Measurements from ENCODE around the gene SUGCT.
A peak's percentile ranks its signal among the peaks of the same experiment; 100 is the strongest.

SUGCT gene

GRCh38 chr7:40134428-40135316, at the start of gene SUGCT, which contains the start of gene MPLKIP:
Gene SUGCT (plus strand): TSS chr7:40135005.
Gene MPLKIP (minus strand): TSS chr7:40134622. CDS start chr7:40134567, 55 bp downstream.
- peaks cover 5% of the 10 kb centered on the region for H3K36me3 ChIP-seq (ENCODE audit: control insufficient read depth, low read depth, low read length)
- peak within 1 kb of the TSS; percentile 60 for H3K27ac ChIP-seq (ENCODE audit: low read length)
- peak within 1 kb of the TSS; percentile 88 for H3K9ac ChIP-seq (ENCODE audit: low read length)
- no peaks in the 10 kb centered on the region for H3K9me3 ChIP-seq (ENCODE audit: control insufficient read depth, low read depth, low read length)
- H3K4me3 ChIP-seq (ENCODE audit: low read length): peak within 1 kb of the TSS; percentile 95
- peaks cover 17% of the 10 kb centered on the region for H3K27me3 ChIP-seq (ENCODE audit: control insufficient read depth, insufficient read depth, low read length)
- peaks cover 9% of the 10 kb centered on the region for H3K4me1 ChIP-seq (ENCODE audit: control insufficient read depth, low read depth, low read length)

- Histone ChIP-seq H3K27me3 (ENCODE audit: control insufficient read depth, insufficient read depth, low read length) (no peaks in the 10 kb centered on the region), H3K4me3 (ENCODE audit: low read length) (no peak overlapping the region), H3K4me1 (ENCODE audit: control insufficient read depth, low read depth, low read length) (peaks cover 10% of the 10 kb centered on the region), H3K36me3 (ENCODE audit: control insufficient read depth, low read depth, low read length) (peaks cover 49% of the 10 kb centered on the region), H3K27ac (ENCODE audit: low read length) (no peak overlapping the region), H3K9ac (ENCODE audit: low read length) (no peak overlapping the region), H3K9me3 (ENCODE audit: control insufficient read depth, low read depth, low read length) (no peaks in the 10 kb centered on the region)
Measured at GRCh38 chr7:40092182-40092581, 42.6 kb upstream of the SUGCT start.

- peaks cover 15% of the 10 kb centered on the region for H3K4me1 ChIP-seq (ENCODE audit: control insufficient read depth, low read depth, low read length)
- H3K4me3 ChIP-seq (ENCODE audit: low read length): no peak overlapping the region
- H3K27me3 ChIP-seq (ENCODE audit: control insufficient read depth, insufficient read depth, low read length): no peaks in the 10 kb centered on the region
- H3K9ac ChIP-seq (ENCODE audit: low read length): no peak overlapping the region
- no peak overlapping the region for H3K27ac ChIP-seq (ENCODE audit: low read length)
- peaks cover 40% of the 10 kb centered on the region for H3K36me3 ChIP-seq (ENCODE audit: control insufficient read depth, low read depth, low read length)
- H3K9me3 ChIP-seq (ENCODE audit: control insufficient read depth, low read depth, low read length): no peaks in the 10 kb centered on the region
Measured at GRCh38 chr7:40093631-40094350, 41.0 kb upstream of the SUGCT start.

DNA sequence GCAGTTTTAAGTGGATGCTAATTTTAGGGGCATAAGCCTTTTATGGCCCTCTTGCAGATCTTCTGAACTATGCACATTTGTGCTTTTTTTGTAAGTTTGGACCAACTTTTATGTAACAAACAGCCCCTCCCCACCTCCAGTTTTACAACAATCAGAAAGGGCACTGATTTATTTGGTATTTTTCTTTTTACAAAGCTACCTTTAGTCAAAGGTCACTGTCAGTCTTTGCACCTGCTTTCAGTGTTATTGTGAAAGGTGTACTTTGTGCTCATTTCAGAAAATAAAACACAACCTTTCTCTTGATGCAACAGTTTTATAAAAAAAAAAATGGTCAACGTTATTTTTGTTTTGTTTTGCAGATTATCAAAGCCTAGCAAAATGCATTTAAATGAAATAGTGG, 39.6 kb upstream of the SUGCT start:
- Histone ChIP-seq H3K9me3 (ENCODE audit: control insufficient read depth, low read depth, low read length) (no peaks in the 10 kb centered on the region), H3K36me3 (ENCODE audit: control insufficient read depth, low read depth, low read length) (peaks cover 32% of the 10 kb centered on the region), H3K4me1 (ENCODE audit: control insufficient read depth, low read depth, low read length) (peaks cover 15% of the 10 kb centered on the region), H3K27ac (ENCODE audit: low read length) (no peak overlapping the region), H3K4me3 (ENCODE audit: low read length) (no peak overlapping the region), H3K27me3 (ENCODE audit: control insufficient read depth, insufficient read depth, low read length) (no peaks in the 10 kb centered on the region), H3K9ac (ENCODE audit: low read length) (no peak overlapping the region)

DNA sequence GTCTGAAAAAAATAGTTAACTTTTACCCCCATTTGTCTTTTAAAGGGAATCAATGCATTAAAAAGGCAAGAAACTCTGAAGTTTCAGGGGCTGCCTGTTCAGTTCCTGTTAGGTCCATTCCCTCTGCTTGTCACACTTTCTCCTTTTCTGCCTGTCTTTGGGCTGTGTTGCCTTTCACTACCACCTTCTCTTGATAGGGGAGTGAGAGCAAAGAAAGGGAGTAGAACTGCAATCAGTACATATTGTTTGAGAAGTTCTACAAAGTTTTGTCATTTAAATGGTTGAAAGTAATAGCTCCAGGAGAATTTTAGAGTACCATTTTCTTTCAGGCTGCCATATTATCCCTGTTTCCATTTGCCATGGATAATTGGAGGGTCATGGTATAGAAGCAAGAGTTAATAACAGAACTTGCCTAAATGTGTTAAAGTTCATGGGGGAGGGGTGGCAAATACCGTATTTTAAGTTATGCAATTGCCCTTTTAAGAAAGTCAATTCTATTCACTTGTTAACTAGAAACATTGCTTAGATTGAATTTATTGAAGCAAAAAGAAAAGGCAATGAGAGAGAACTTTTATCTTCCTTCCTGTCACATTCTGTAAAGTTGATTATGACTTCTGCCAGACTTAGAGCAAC, 39.0 kb upstream of the SUGCT start:
- Histone ChIP-seq H3K27ac (ENCODE audit: low read length) (no peak overlapping the region), H3K9me3 (ENCODE audit: control insufficient read depth, low read depth, low read length) (no peaks in the 10 kb centered on the region), H3K9ac (ENCODE audit: low read length) (no peak overlapping the region), H3K4me3 (ENCODE audit: low read length) (no peak overlapping the region), H3K4me1 (ENCODE audit: control insufficient read depth, low read depth, low read length) (peaks cover 15% of the 10 kb centered on the region), H3K36me3 (ENCODE audit: control insufficient read depth, low read depth, low read length) (peaks cover 32% of the 10 kb centered on the region), H3K27me3 (ENCODE audit: control insufficient read depth, insufficient read depth, low read length) (no peaks in the 10 kb centered on the region)

DNA sequence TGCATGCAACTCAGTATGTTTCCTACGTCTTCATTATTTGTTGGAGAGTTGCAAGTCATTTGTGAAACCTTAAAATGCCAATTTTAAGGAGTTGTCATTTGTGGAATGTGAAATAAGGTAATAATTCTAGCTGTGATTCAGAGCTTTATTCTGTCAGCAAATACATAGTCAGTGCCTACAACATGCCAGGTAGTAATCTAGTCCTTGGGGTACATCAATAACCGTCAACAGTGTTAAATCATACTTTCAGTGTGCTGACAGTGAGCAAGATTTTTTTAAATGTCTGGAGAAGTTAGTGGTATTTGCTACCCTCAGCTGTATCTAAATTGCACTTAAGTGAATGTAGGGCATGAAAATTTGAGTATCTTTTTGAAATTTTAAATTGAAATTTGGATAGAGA, 37.1 kb upstream of the SUGCT start:
- Histone ChIP-seq H3K4me1 (ENCODE audit: control insufficient read depth, low read depth, low read length) (peaks cover 15% of the 10 kb centered on the region), H3K36me3 (ENCODE audit: control insufficient read depth, low read depth, low read length) (peaks cover 25% of the 10 kb centered on the region), H3K4me3 (ENCODE audit: low read length) (no peak overlapping the region), H3K9ac (ENCODE audit: low read length) (no peak overlapping the region), H3K9me3 (ENCODE audit: control insufficient read depth, low read depth, low read length) (no peaks in the 10 kb centered on the region), H3K27me3 (ENCODE audit: control insufficient read depth, insufficient read depth, low read length) (no peaks in the 10 kb centered on the region), H3K27ac (ENCODE audit: low read length) (no peak overlapping the region)

GRCh38 chr7:40098810-40099209, 36.0 kb upstream of the SUGCT start:
- H3K36me3 ChIP-seq (ENCODE audit: control insufficient read depth, low read depth, low read length): peaks cover 16% of the 10 kb centered on the region

GRCh38 chr7:40099837-40100236, 35.0 kb upstream of the SUGCT start:
- Histone ChIP-seq H3K36me3 (ENCODE audit: control insufficient read depth, low read depth, low read length) (peaks cover 6% of the 10 kb centered on the region), H3K27me3 (ENCODE audit: control insufficient read depth, insufficient read depth, low read length) (no peaks in the 10 kb centered on the region), H3K4me3 (ENCODE audit: low read length) (no peak overlapping the region), H3K9me3 (ENCODE audit: control insufficient read depth, low read depth, low read length) (no peaks in the 10 kb centered on the region), H3K4me1 (ENCODE audit: control insufficient read depth, low read depth, low read length) (peaks cover 15% of the 10 kb centered on the region), H3K27ac (ENCODE audit: low read length) (no peak overlapping the region), H3K9ac (ENCODE audit: low read length) (no peak overlapping the region)

More at GRCh38 chr7:40098810-40099209, 36.0 kb upstream of the SUGCT start:
- H3K4me1 ChIP-seq (ENCODE audit: control insufficient read depth, low read depth, low read length): peaks cover 15% of the 10 kb centered on the region
- H3K27me3 ChIP-seq (ENCODE audit: control insufficient read depth, insufficient read depth, low read length): no peaks in the 10 kb centered on the region
- no peak overlapping the region for H3K9ac ChIP-seq (ENCODE audit: low read length)
- no peak overlapping the region for H3K4me3 ChIP-seq (ENCODE audit: low read length)
- H3K27ac ChIP-seq (ENCODE audit: low read length): no peak overlapping the region
- no peaks in the 10 kb centered on the region for H3K9me3 ChIP-seq (ENCODE audit: control insufficient read depth, low read depth, low read length)

- no peak overlapping the region for H3K4me3 ChIP-seq (ENCODE audit: low read length)
- peaks cover 6% of the 10 kb centered on the region for H3K4me1 ChIP-seq (ENCODE audit: control insufficient read depth, low read depth, low read length)
- no peak overlapping the region for H3K9ac ChIP-seq (ENCODE audit: low read length)
- H3K27ac ChIP-seq (ENCODE audit: low read length): no peak overlapping the region
- H3K27me3 ChIP-seq (ENCODE audit: control insufficient read depth, insufficient read depth, low read length): no peaks in the 10 kb centered on the region
- H3K36me3 ChIP-seq (ENCODE audit: control insufficient read depth, low read depth, low read length): no peaks in the 10 kb centered on the region
- H3K9me3 ChIP-seq (ENCODE audit: control insufficient read depth, low read depth, low read length): no peaks in the 10 kb centered on the region
Measured at GRCh38 chr7:40101201-40101600, 33.6 kb upstream of the SUGCT start.

- Histone ChIP-seq H3K4me3 (ENCODE audit: low read length) (no peak overlapping the region), H3K36me3 (ENCODE audit: control insufficient read depth, low read depth, low read length) (no peaks in the 10 kb centered on the region), H3K27ac (ENCODE audit: low read length) (no peak overlapping the region), H3K9me3 (ENCODE audit: control insufficient read depth, low read depth, low read length) (no peaks in the 10 kb centered on the region), H3K4me1 (ENCODE audit: control insufficient read depth, low read depth, low read length) (no peaks in the 10 kb centered on the region), H3K9ac (ENCODE audit: low read length) (no peak overlapping the region), H3K27me3 (ENCODE audit: control insufficient read depth, insufficient read depth, low read length) (no peaks in the 10 kb centered on the region)
Measured at GRCh38 chr7:40102897-40103296, 31.9 kb upstream of the SUGCT start.

DNA sequence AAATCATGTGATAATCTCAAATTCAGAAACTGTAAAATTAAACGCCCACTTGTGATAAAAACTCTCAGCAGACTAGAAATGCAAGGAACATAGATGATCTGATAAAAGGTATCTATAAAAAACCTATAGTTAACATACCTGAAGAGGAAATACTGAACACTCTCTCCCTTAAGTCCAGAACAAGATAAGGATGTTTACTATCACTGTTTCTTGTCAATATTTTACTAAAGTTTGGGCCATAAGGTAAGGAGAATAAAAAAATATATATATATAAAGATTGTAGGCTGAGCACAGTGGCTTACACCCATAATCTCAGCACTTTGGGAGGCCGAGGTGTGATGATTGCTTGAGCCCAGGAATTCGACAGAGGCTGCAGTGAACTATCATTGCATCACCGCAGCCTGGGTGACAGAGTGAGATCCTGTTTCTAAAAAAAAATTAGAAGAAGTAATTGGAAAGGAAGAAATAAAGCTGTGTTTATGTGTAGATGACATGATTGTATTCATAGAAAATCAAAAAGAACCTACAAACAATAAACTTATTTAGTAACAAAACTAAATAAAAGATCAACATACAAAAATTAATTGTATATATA, 28.8 kb upstream of the SUGCT start:
- no peaks in the 10 kb centered on the region for H3K27me3 ChIP-seq (ENCODE audit: control insufficient read depth, insufficient read depth, low read length)
- no peaks in the 10 kb centered on the region for H3K36me3 ChIP-seq (ENCODE audit: control insufficient read depth, low read depth, low read length)
- no peaks in the 10 kb centered on the region for H3K9me3 ChIP-seq (ENCODE audit: control insufficient read depth, low read depth, low read length)
- no peaks in the 10 kb centered on the region for H3K4me1 ChIP-seq (ENCODE audit: control insufficient read depth, low read depth, low read length)
- H3K4me3 ChIP-seq (ENCODE audit: low read length): no peak overlapping the region
- no peak overlapping the region for H3K9ac ChIP-seq (ENCODE audit: low read length)
- no peak overlapping the region for H3K27ac ChIP-seq (ENCODE audit: low read length)
